Stimulated activated CD4-positive, alpha-beta T cell treated with anti-CD3 and anti-CD28 coated beads, Interleukin-4, amount 100 ng/mL, for 1 hour (primary cell): ENCODE data around the gene DRAP1.
"Not testable (repeated sequence)": the region's sequence is repeated elsewhere in the genome, so short reads cannot be mapped to it uniquely, and the experiment has no call there.

ENCODE experiments used
- DNase-seq: peaks from one replicate; pipeline ENCODE4 v3.0.0-alpha.2; 2020

Gene DRAP1

GRCh38 chr11:65934014-65934413 is 14.8 kb downstream of the DRAP1 start:
- DNase-seq = no peak

GRCh38 chr11:65937766-65938165 is 18.5 kb downstream of the DRAP1 start:
- DNase-seq = no peak

GRCh38 chr11:65941720-65942310 is 22.6 kb downstream of the DRAP1 start:
- DNase-seq = no peak

GRCh38 chr11:65942531-65942930 is 23.3 kb downstream of the DRAP1 start:
- no peak for DNase-seq

GRCh38 chr11:65944191-65944590 is 25.0 kb downstream of the DRAP1 start:
- no peak for DNase-seq

GRCh38 chr11:65944767-65945166 is 25.5 kb downstream of the DRAP1 start:
- no peak for DNase-seq

GRCh38 chr11:65945430-65945911 is 26.2 kb downstream of the DRAP1 start, which contains the start of gene TSGA10IP:
Gene TSGA10IP (plus strand): TSS chr11:65945480. CDS start chr11:65945676, 196 bp downstream.
- DNase-seq = no peak

GRCh38 chr11:65945941-65946558 is 26.8 kb downstream of the DRAP1 start:
- no peak for DNase-seq

- no peak for DNase-seq
Observed at GRCh38 chr11:65946655-65947054, 27.4 kb downstream of the DRAP1 start.

- DNase-seq = no peak
Observed at GRCh38 chr11:65947133-65947532, 27.9 kb downstream of the DRAP1 start.

GRCh38 chr11:65947603-65948125 is 28.4 kb downstream of the DRAP1 start:
- no peak for DNase-seq

GRCh38 chr11:65950711-65951110 is 31.5 kb downstream of the DRAP1 start:
- not testable (repeated sequence) for DNase-seq

- DNase-seq = not testable (repeated sequence)
Observed at GRCh38 chr11:65951641-65952040, 32.4 kb downstream of the DRAP1 start.

GRCh38 chr11:65952052-65952521 is 32.9 kb downstream of the DRAP1 start:
- DNase-seq = no peak

GRCh38 chr11:65953471-65953870 is 34.2 kb downstream of the DRAP1 start:
- no peak for DNase-seq

- no peak for DNase-seq
Observed at GRCh38 chr11:65954771-65955170, 35.5 kb downstream of the DRAP1 start.

- no peak for DNase-seq
Observed at GRCh38 chr11:65958291-65958690, 39.1 kb downstream of the DRAP1 start.

GRCh38 chr11:65958774-65959420 is 39.7 kb downstream of the DRAP1 start:
- no peak for DNase-seq

- DNase-seq = no peak
Observed at GRCh38 chr11:65960824-65961266, 41.6 kb downstream of the DRAP1 start.

- peak; percentile 95 for DNase-seq
Observed at GRCh38 chr11:65961267-65962140, 42.3 kb downstream of the DRAP1 start, which contains the start of gene SART1. Gene SART1 (plus strand): TSS chr11:65961734. CDS start chr11:65961781, 47 bp downstream.

- no peak for DNase-seq
Observed at GRCh38 chr11:65962141-65962564, 42.9 kb downstream of the DRAP1 start.

- no peak for DNase-seq
Observed at GRCh38 chr11:65964906-65965305, 45.7 kb downstream of the DRAP1 start.
